GM23338 (cell line): Measurements from ENCODE around the gene LPCAT4. TPM values are rescaled to one million over a fixed set of nuclear protein-coding genes. Genes with fewer than 3 reads are reported as not detected.
"Not testable (repeated sequence)": the region's sequence is repeated elsewhere in the genome, so short reads cannot be mapped to it uniquely, and the experiment has no call there.

Source experiments
- ATAC-seq: fragments of 200-7000 bp; cut with Tn5 transposase; 3 replicates; pipeline ENCODE4 v1.9.1; 2020
- DNase-seq: peaks from one replicate; pipeline ENCODE4 v3.0.0-alpha.2; 2015; ENCODE audit warnings: low spot score
- H2AFZ ChIP-seq: fragments of 200-600 bp; sonication (generic); 2 replicates; pipeline ENCODE4 v1.8.0; 2016; ENCODE audit warnings: antibody characterized with exemption, mild to moderate bottlenecking, moderate library complexity
- H3F3A ChIP-seq: fragments of 200-600 bp; sonication (generic); replicated peaks from 2 replicates; pipeline ENCODE4 v1.8.0; 2017; ENCODE audit warnings: antibody characterized with exemption, mixed run types, low read depth
- H3K27ac ChIP-seq: fragments of 200-600 bp; sonication (generic); 2 replicates; pipeline ENCODE4 v1.6.1; 2016; ENCODE audit warnings: low read depth
- H3K27me3 ChIP-seq: fragments of 200-600 bp; sonication (generic); 2 replicates; pipeline ENCODE4 v1.8.0; 2016; ENCODE audit warnings: mild to moderate bottlenecking, mixed run types, moderate library complexity; ENCODE audit not compliant: insufficient read depth
- H3K36me3 ChIP-seq: fragments of 200-600 bp; sonication (generic); 2 replicates; pipeline ENCODE4 v1.8.0; 2016; ENCODE audit warnings: mild to moderate bottlenecking; ENCODE audit not compliant: insufficient read depth
- H3K4me1 ChIP-seq: fragments of 200-600 bp; sonication (generic); 2 replicates; pipeline ENCODE4 v1.8.0; 2016; ENCODE audit warnings: mild to moderate bottlenecking, moderate library complexity; ENCODE audit not compliant: insufficient read depth
- H3K4me2 ChIP-seq: fragments of 200-600 bp; sonication (generic); 2 replicates; pipeline ENCODE4 v1.7.1; 2017; ENCODE audit warnings: mixed run types
- H3K4me3 ChIP-seq: fragments of 200-600 bp; sonication (generic); 2 replicates; pipeline ENCODE4 v1.6.1; 2016; ENCODE audit warnings: mixed run types
- H3K79me2 ChIP-seq: fragments of 200-600 bp; sonication (generic); replicated peaks from 2 replicates; pipeline ENCODE4 v1.8.0; 2017; ENCODE audit warnings: mild to moderate bottlenecking; ENCODE audit not compliant: insufficient read depth
- H3K9me2 ChIP-seq: fragments of 200-600 bp; sonication (generic); 2 replicates; pipeline ENCODE4 v1.8.0; 2017; ENCODE audit not compliant: insufficient read depth
- H4K20me1 ChIP-seq: fragments of 200-600 bp; sonication (generic); replicated peaks from 2 replicates; pipeline ENCODE4 v1.8.0; 2017; ENCODE audit warnings: mild to moderate bottlenecking; ENCODE audit not compliant: insufficient read depth
- H3K27ac Mint-ChIP-seq: 2 replicates; pipeline ENCODE4 v1.8.0; 2020; ENCODE audit warnings: inconsistent platforms, mild to moderate bottlenecking, moderate library complexity, mixed read lengths
- H3K27me3 Mint-ChIP-seq: 3 replicates; pipeline ENCODE4 v1.8.0; 2022; ENCODE audit warnings: low read depth, mild to moderate bottlenecking, moderate library complexity, mixed read lengths, inconsistent platforms; ENCODE audit not compliant: insufficient read depth, poor library complexity
- H3K36me3 Mint-ChIP-seq: 3 replicates; pipeline ENCODE4 v1.8.0; 2021; ENCODE audit warnings: low read depth, mild to moderate bottlenecking, inconsistent platforms, moderate library complexity, mixed read lengths
- H3K4me1 Mint-ChIP-seq: 3 replicates; pipeline ENCODE4 v1.8.0; 2020; ENCODE audit warnings: mild to moderate bottlenecking, inconsistent platforms, mixed read lengths
- H3K4me3 Mint-ChIP-seq: 3 replicates; pipeline ENCODE4 v1.8.0; 2021; ENCODE audit warnings: moderate library complexity, mild to moderate bottlenecking, inconsistent platforms, mixed read lengths
- H3K9me3 Mint-ChIP-seq: 3 replicates; pipeline ENCODE4 v1.8.0; 2020; ENCODE audit warnings: moderate library complexity, mild to moderate bottlenecking, inconsistent platforms, mixed read lengths
- CTCF ChIP-seq, 2 experiments: fragments of 200-600 bp in 1 of 2; sonication (generic) in 1 of 2; conservative IDR thresholded peaks; 2 replicates each; pipeline versions ENCODE4 v1.5.1 to v1.6.1; 2016 to 2017; ENCODE audit warnings: antibody characterized with exemption in 2 of 2, low read depth in 2 of 2, mild to moderate bottlenecking in 2 of 2, moderate library complexity in 1 of 2
- JUNB ChIP-seq: IDR thresholded peaks from one replicate; pipeline ENCODE4 v1.6.1; 2016; ENCODE audit warnings: antibody characterized with exemption; ENCODE audit not compliant: unreplicated experiment
- ZNF114 ChIP-seq: fragments of 250-450 bp; sonication (Bioruptor Pico); IDR thresholded peaks from 2 replicates; pipeline ENCODE4 v1.5.0; 2020; ENCODE audit warnings: mild to moderate bottlenecking, moderate library complexity
- ZNF462 ChIP-seq: fragments of 250-450 bp; sonication (Bioruptor Pico); IDR thresholded peaks from 2 replicates; pipeline ENCODE4 v1.5.0; 2020; ENCODE audit warnings: mild to moderate bottlenecking, moderate library complexity
- polyA plus RNA-seq: library from polyadenylated mRNA; unstranded; fragments of >200 nt; fragmentation: Nextera tagmentation; extraction: Ambion mirVana; gene quantifications from 2 replicates; pipeline ENCODE4 v1.2.1, GENCODE V29; 2016
- total RNA-seq: library from RNA; depleted of rRNA; stranded (reverse); fragments of >200 nt; shearing (Covaris generic); gene quantifications from 2 replicates; pipeline ENCODE4 v1.2.3, GENCODE V29; 2014

Gene LPCAT4
- total and polyA plus RNA-seq, 2 experiments from 2014 or later, result 36.8 to 49.1 TPM

GRCh38 chr15:34353627-34354026 lies 13.4 kb downstream of the LPCAT4 start:
- Mint-ChIP-seq H3K9me3 (no peaks in the 10 kb centered on the region; the same call in 2 of the 3 replicates), H3K27me3 (peaks cover 4% of the 10 kb centered on the region), H3K4me3 (no peak overlapping the region), H3K4me1 (peaks cover 13% of the 10 kb centered on the region), H3K27ac (no peak overlapping the region), H3K36me3 (peaks cover 39% of the 10 kb centered on the region)
- ATAC-seq (peak; percentile 93), DNase-seq (peak; percentile 44)
- H3K9me2 ChIP-seq, result no peaks in the 10 kb centered on the region
- H3K4me1 ChIP-seq, result 0 out of 2 replicates have a peak, but pooled peaks cover 4% of the 10 kb centered on the region
- no peaks in the 10 kb centered on the region for H3K79me2 ChIP-seq
- no peak overlapping the region for H2AFZ ChIP-seq
- H3K27me3 ChIP-seq, result no peaks in the 10 kb centered on the region
- no peaks in the 10 kb centered on the region for H3F3A ChIP-seq
- no peak for TF ChIP-seq CTCF (conservative IDR thresholded peaks at IDR 0.05; ENCODE audit: low read depth in 2 of 2)
- TF ChIP-seq ZNF462 (CRISPR knock-in tag), result no peak
- TF ChIP-seq JUNB, result no peak
- no peak for TF ChIP-seq ZNF114 (CRISPR knock-in tag)
- H3K36me3 ChIP-seq, result peaks cover 3% of the 10 kb centered on the region; the same call in 1 of the 2 replicates
- H3K27ac ChIP-seq, result no peak overlapping the region
- 0 out of 2 replicates have a peak overlapping the region, but pooled peaks have one; percentile 20 for H3K4me2 ChIP-seq
- H4K20me1 ChIP-seq, result no peaks in the 10 kb centered on the region
- H3K4me3 ChIP-seq, result no peak overlapping the region

DNA sequence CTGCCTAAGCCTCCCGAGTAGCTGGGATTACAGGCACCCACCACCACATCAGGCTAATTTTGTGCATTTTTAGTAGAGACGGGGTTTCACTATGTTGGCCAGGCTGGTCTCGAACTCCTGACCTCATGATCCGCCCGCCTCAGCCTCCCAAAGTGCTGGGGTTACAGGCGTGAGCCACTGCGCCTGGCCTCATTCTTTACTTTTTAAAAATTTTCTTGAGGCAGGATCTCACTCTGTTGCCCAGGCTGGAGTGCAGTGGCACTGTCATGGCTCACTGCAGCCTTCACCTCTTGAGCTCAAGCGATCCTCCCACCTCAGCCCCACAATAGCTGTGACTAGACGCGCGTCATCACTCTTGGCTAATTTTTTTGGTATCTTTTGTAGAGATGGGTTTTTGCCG lies 14.0 kb downstream of the LPCAT4 start:
- not testable (repeated sequence) for H3K9me3 Mint-ChIP-seq, H2AFZ ChIP-seq, DNase-seq, H3K4me3 ChIP-seq, H3K4me2 ChIP-seq, H3K79me2 ChIP-seq, H3K4me1 ChIP-seq, H3K27me3 Mint-ChIP-seq, H3K36me3 ChIP-seq, H3K27ac ChIP-seq, H3F3A ChIP-seq, H3K27ac Mint-ChIP-seq, H3K4me3 Mint-ChIP-seq, H4K20me1 ChIP-seq, ATAC-seq, H3K9me2 ChIP-seq, H3K27me3 ChIP-seq
- Mint-ChIP-seq H3K36me3 (peaks cover 34% of the 10 kb centered on the region), H3K4me1 (peaks cover 13% of the 10 kb centered on the region)
